ENCODE measurements around the gene WWOX. TPM values are rescaled to one million over a fixed set of nuclear protein-coding genes. Genes with fewer than 3 reads are reported as not detected.

Gene WWOX
- total and polyA plus RNA-seq, 2 of the 4 experiments (the other 2 are of a cell fraction), result 2.7 to 5.4 TPM

DNA sequence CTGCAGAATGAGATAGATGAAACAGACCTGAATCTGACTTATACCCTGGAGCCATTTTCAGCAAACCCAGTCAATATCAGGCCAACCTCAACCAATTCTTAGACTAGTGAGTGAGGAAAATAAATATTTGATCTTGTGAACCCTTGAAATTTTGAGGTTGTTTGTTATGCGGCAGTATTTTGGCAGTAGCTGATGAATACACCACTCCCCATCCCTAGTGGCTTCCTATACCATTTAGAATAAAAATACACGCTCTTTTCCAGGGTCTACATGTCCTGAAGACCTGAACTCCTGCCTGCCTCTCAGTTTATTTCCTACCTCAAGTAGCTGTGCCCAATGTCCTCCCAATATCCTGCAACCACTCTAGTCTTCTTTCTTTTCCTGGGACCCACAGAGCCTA lies 647.3 kb downstream of the WWOX start:
- intact Hi-C loops (cut with micrococcal nuclease) (no loop called here), in situ Hi-C loops (cut with MboI; ENCODE audit: low sequenced_read_pairs) (no loop called here), dilution Hi-C loops (cut with HindIII; ENCODE audit: low sequenced_read_pairs, unreplicated experiment) (no loop called here)
- CTCF ChIA-PET, result no interaction called here
- H3K27me3 ChIP-seq (ENCODE audit: control insufficient read depth, insufficient read depth, low read length), result no peaks in the 10 kb centered on the region
- no peaks in the 10 kb centered on the region for H3K36me3 ChIP-seq (ENCODE audit: control insufficient read depth, insufficient read depth, low read length)
- no peak overlapping the region for H3K4me3 ChIP-seq (ENCODE audit: insufficient read depth, low read depth, low read length)
- no peak overlapping the region for H2BK20ac ChIP-seq (ENCODE audit: low read depth, low read length)
- H4K91ac ChIP-seq (ENCODE audit: insufficient read depth, low read depth, low read length), result no peak overlapping the region
- no peak overlapping the region for H2BK120ac ChIP-seq (ENCODE audit: low read depth, low read length)
- no TSS peak for BruUV-seq (replicated peaks)
- ATAC-seq (ENCODE audit: low read depth) (no peak), DNase-seq (no peak)
- no peak overlapping the region for H3K4me2 ChIP-seq (ENCODE audit: low read depth, low read length)
- H4K5ac ChIP-seq (ENCODE audit: low read depth, low read length), result no peak overlapping the region
- POLR2A ChIA-PET (ENCODE audit: unreplicated experiment), result no interaction called here
- no peak overlapping the region for H3K18ac ChIP-seq (ENCODE audit: low read depth, low read length)
- H2BK15ac ChIP-seq (ENCODE audit: low read depth, low read length), result no peak overlapping the region
- no peaks in the 10 kb centered on the region for H3K9me1 ChIP-seq (ENCODE audit: insufficient read depth, low read length)
- no peak overlapping the region for H3K4ac ChIP-seq (ENCODE audit: low read depth, low read length)
- H2AK9ac ChIP-seq (replicated peaks; ENCODE audit: low read depth, low read length, poor library complexity), result no peak overlapping the region
- no peak overlapping the region for H3K27ac ChIP-seq (ENCODE audit: insufficient read depth, low read length)
- no peak overlapping the region for H4K8ac ChIP-seq (ENCODE audit: low read depth in 2 of 2, low read length in 2 of 2)
- no peak overlapping the region for H3K9ac ChIP-seq (ENCODE audit: low read depth, low read length)
- no peak for TF ChIP-seq RFX5 (IDR thresholded peaks at IDR 0.05; ENCODE audit: low read depth, low read length)
- TF ChIP-seq BHLHE40 (IDR thresholded peaks at IDR 0.05; ENCODE audit: low read depth, low read length), result no peak
- TF ChIP-seq SMC3 (IDR thresholded peaks at IDR 0.05; ENCODE audit: low read depth, low read length), result no peak
- no peak for TF ChIP-seq FOS (IDR thresholded peaks at IDR 0.05; ENCODE audit: low read depth, low read length)
- TF ChIP-seq, protein P1, sequence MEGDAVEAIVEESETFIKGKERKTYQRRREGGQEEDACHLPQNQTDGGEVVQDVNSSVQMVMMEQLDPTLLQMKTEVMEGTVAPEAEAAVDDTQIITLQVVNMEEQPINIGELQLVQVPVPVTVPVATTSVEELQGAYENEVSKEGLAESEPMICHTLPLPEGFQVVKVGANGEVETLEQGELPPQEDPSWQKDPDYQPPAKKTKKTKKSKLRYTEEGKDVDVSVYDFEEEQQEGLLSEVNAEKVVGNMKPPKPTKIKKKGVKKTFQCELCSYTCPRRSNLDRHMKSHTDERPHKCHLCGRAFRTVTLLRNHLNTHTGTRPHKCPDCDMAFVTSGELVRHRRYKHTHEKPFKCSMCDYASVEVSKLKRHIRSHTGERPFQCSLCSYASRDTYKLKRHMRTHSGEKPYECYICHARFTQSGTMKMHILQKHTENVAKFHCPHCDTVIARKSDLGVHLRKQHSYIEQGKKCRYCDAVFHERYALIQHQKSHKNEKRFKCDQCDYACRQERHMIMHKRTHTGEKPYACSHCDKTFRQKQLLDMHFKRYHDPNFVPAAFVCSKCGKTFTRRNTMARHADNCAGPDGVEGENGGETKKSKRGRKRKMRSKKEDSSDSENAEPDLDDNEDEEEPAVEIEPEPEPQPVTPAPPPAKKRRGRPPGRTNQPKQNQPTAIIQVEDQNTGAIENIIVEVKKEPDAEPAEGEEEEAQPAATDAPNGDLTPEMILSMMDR (conservative IDR thresholded peaks at IDR 0.05; ENCODE audit: low read depth, low read length), result no peak
- TF ChIP-seq CEBPB (IDR thresholded peaks at IDR 0.05; ENCODE audit: low read depth, low read length), result no peak
- TF ChIP-seq NFE2L2 (IDR thresholded peaks at IDR 0.05; ENCODE audit: low read depth, low read length), result no peak
- no peak for TF ChIP-seq RCOR1 (IDR thresholded peaks at IDR 0.05; ENCODE audit: insufficient replicate concordance, low read length)
- TF ChIP-seq CHD1 (IDR thresholded peaks at IDR 0.05; ENCODE audit: low read depth, low read length), result no peak
- no peak for TF ChIP-seq POLR2A (IDR thresholded peaks at IDR 0.05; ENCODE audit: low read depth, low read length)
- TF ChIP-seq MAFK (IDR thresholded peaks at IDR 0.05; ENCODE audit: low read depth, low read length), result no peak
- TF ChIP-seq, protein P2, sequence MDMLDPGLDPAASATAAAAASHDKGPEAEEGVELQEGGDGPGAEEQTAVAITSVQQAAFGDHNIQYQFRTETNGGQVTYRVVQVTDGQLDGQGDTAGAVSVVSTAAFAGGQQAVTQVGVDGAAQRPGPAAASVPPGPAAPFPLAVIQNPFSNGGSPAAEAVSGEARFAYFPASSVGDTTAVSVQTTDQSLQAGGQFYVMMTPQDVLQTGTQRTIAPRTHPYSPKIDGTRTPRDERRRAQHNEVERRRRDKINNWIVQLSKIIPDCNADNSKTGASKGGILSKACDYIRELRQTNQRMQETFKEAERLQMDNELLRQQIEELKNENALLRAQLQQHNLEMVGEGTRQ (IDR thresholded peaks at IDR 0.05; ENCODE audit: low read depth, low read length), result no peak
- TF ChIP-seq MAZ (IDR thresholded peaks at IDR 0.05; ENCODE audit: borderline replicate concordance, low read depth, low read length), result no peak
- no peak for TF ChIP-seq RAD21 (IDR thresholded peaks at IDR 0.05; ENCODE audit: low read length)
- TF ChIP-seq, protein P3, sequence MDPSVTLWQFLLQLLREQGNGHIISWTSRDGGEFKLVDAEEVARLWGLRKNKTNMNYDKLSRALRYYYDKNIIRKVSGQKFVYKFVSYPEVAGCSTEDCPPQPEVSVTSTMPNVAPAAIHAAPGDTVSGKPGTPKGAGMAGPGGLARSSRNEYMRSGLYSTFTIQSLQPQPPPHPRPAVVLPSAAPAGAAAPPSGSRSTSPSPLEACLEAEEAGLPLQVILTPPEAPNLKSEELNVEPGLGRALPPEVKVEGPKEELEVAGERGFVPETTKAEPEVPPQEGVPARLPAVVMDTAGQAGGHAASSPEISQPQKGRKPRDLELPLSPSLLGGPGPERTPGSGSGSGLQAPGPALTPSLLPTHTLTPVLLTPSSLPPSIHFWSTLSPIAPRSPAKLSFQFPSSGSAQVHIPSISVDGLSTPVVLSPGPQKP (IDR thresholded peaks at IDR 0.05; ENCODE audit: borderline replicate concordance, low read depth, low read length), result no peak
- no peak for TF ChIP-seq MXI1 (IDR thresholded peaks at IDR 0.05; ENCODE audit: borderline replicate concordance, low read depth, low read length)
- no peak overlapping the region for H2AFZ ChIP-seq (replicated peaks; ENCODE audit: low read length, poor library complexity)
- H4K20me1 ChIP-seq (ENCODE audit: insufficient read depth, low read length), result no peaks in the 10 kb centered on the region
- no peak overlapping the region for H2BK5ac ChIP-seq (ENCODE audit: low read depth, low read length, poor library complexity, severe bottlenecking)
- H3K14ac ChIP-seq (replicated peaks; ENCODE audit: low read depth, low read length), result no peak overlapping the region
- no peak overlapping the region for H3K23ac ChIP-seq (ENCODE audit: low read depth, low read length)
- H3K9me3 ChIP-seq (ENCODE audit: control insufficient read depth, insufficient read depth, low read length), result peaks cover 15% of the 10 kb centered on the region
- WGBS, 2 experiments (ENCODE audit: extremely low coverage in 2 of 2, insufficient read length in 1 of 2), result no CpG with 5 or more reads among the region's 2 CpGs
- H3K56ac ChIP-seq (ENCODE audit: extremely low read depth, insufficient read depth, low read length), result no peak overlapping the region
- H2AK5ac ChIP-seq (ENCODE audit: low read depth, low read length), result no peak overlapping the region
- H3K4me1 ChIP-seq (ENCODE audit: control insufficient read depth, insufficient read depth, low read length), result no peaks in the 10 kb centered on the region; the same call in 1 of the 2 replicates
- no peaks in the 10 kb centered on the region for H3K79me1 ChIP-seq (ENCODE audit: low read depth in 1 of 2, low read length in 2 of 2)
